Common myeloid progenitor, CD34-positive (primary cell): ENCODE measurements around the gene RNF180.
"Not testable (repeated sequence)": the region's sequence is repeated elsewhere in the genome, so short reads cannot be mapped to it uniquely, and the experiment has no call there.

ENCODE experiments used
- CTCF ChIA-PET: fragments of 350-600 bp; sonication (Branson Sonifier 250); formaldehyde crosslinking; loops from one replicate; lab custom pipeline; 2021; ENCODE audit warnings: antibody characterized with exemption; lab: Charles Lee
- POLR2A ChIA-PET: fragments of 350-600 bp; sonication (Branson Sonifier 250); formaldehyde crosslinking; loops from one replicate; lab custom pipeline; 2021; ENCODE audit warnings: antibody characterized with exemption; lab: Charles Lee
- DNase-seq, 3 donors: peaks; one replicate each; pipeline versions ENCODE4 v3.0.0 to v3.0.0-alpha.2; 2013
- H3K27ac ChIP-seq, 2 experiments: 1 replicate in 1 of 2; 2 replicates in 1 of 2; pipeline ENCODE4 v1.7.0; 2013; ENCODE audit warnings: inconsistent platforms in 2 of 2, low read length in 2 of 2, mild to moderate bottlenecking in 2 of 2, low read depth in 1 of 2, moderate library complexity in 1 of 2; ENCODE audit not compliant: severe bottlenecking in 2 of 2, insufficient read depth in 1 of 2, poor library complexity in 1 of 2
- H3K27me3 ChIP-seq, 5 experiments: replicated peaks in 2 of 5; 1 replicate in 3 of 5; 2 replicates in 2 of 5; pipeline versions ENCODE4 v1.6.1 to v1.7.0; 2013; ENCODE audit warnings: low read length in 4 of 5, mild to moderate bottlenecking in 2 of 5, moderate library complexity in 2 of 5, inconsistent platforms in 1 of 5; ENCODE audit not compliant: insufficient read depth in 5 of 5, control insufficient read depth in 4 of 5
- H3K36me3 ChIP-seq, 4 experiments: 1 replicate in 2 of 4; 2 replicates in 2 of 4; pipeline versions ENCODE4 v1.6.1 to v1.7.0; 2013; ENCODE audit warnings: low read length in 3 of 4, control low read depth in 1 of 4, mild to moderate bottlenecking in 1 of 4; ENCODE audit not compliant: control insufficient read depth in 4 of 4, insufficient read depth in 4 of 4
- H3K4me1 ChIP-seq, 4 experiments: 1 replicate in 3 of 4; 2 replicates in 1 of 4; pipeline versions ENCODE4 v1.6.1 to v1.7.1; 2013; ENCODE audit warnings: low read length in 3 of 4, mild to moderate bottlenecking in 3 of 4, control low read depth in 1 of 4, inconsistent platforms in 1 of 4, moderate library complexity in 1 of 4; ENCODE audit not compliant: control insufficient read depth in 4 of 4, insufficient read depth in 4 of 4; ENCODE audit errors: control extremely low read depth in 1 of 4
- H3K4me3 ChIP-seq, 7 experiments: 1 replicate in 4 of 7; 2 replicates in 3 of 7; pipeline versions ENCODE4 v1.5.1 to v1.7.0; 2013; ENCODE audit warnings: mild to moderate bottlenecking in 7 of 7, low read length in 6 of 7, moderate library complexity in 6 of 7, inconsistent platforms in 2 of 7, low read depth in 2 of 7, control low read depth in 1 of 7; ENCODE audit not compliant: insufficient read depth in 4 of 7, control insufficient read depth in 1 of 7; ENCODE audit errors: extremely low read depth in 1 of 7
- H3K9me3 ChIP-seq, 5 experiments: 1 replicate in 4 of 5; 2 replicates in 1 of 5; pipeline versions ENCODE4 v1.6.1 to v1.7.1; 2013; ENCODE audit warnings: low read length in 4 of 5, mild to moderate bottlenecking in 2 of 5, inconsistent platforms in 1 of 5, low read depth in 1 of 5, moderate library complexity in 1 of 5; ENCODE audit not compliant: control insufficient read depth in 4 of 5, insufficient read depth in 2 of 5; ENCODE audit errors: control extremely low read depth in 1 of 5
- WGBS: methylation state at CpG from one replicate; pipeline ENCODE4 v1.1.5; 2013; ENCODE audit not compliant: insufficient coverage; 5-methylcytosine and 5-hydroxymethylcytosine counted together

The RNF180 gene

DNA sequence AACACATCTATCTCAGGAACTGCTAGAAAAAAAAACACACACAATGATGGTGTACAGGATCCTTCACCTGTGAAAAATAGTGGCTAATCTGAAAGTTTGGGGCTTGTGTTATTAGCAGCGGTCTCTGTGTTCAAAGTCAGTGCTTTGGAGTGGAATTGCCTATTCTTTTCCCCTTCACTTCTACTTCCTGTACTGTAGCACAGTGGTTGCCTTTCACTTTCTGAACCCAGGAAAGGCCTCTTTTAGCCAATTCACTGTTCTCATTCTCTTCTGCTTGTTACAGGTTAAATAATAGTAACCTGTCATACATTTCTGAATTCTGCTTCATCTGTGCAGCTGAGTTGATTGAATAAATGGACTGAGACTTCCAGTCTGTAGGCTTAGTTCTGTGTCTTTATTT lies 178.9 kb downstream of the RNF180 start:
- DNase-seq: no peak
- CTCF ChIA-PET: no interaction called here

DNA sequence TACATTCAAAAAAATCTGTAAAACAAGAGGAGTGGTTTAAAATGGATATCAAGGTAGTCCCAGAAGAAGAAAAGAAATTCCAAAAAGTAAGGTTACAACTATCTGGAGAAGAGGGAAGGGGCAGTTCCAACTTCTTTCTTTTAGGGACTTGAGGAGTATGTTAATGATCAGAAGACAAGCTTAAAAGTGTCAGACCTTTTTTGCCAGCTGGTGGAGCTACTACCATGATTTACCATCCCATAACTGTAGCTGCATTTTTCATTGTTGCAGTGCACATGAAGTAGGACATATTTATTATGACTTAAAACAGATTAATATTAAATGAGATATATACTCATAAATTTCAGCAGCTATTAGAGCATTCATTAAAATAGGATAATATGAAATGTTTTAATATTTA lies 181.7 kb downstream of the RNF180 start:
- DNase-seq: no peak
- CTCF ChIA-PET: no interaction called here
- no peaks in the 10 kb centered on the region for H3K36me3 ChIP-seq
- POLR2A ChIA-PET: no interaction called here
- peaks cover 0 to 6% (median 0%) of the 10 kb centered on the region in 5 experiments for H3K9me3 ChIP-seq
- H3K27ac ChIP-seq: no peak overlapping the region
- H3K4me3 ChIP-seq: no peak overlapping the region
- no peaks in the 10 kb centered on the region for H3K4me1 ChIP-seq
- no peaks in the 10 kb centered on the region for H3K27me3 ChIP-seq

More for the DNA sequence above, 178.9 kb downstream of the RNF180 start:
- no peak overlapping the region for H3K4me3 ChIP-seq
- H3K27ac ChIP-seq: no peak overlapping the region
- no peaks in the 10 kb centered on the region for H3K27me3 ChIP-seq
- WGBS: 100% methylated on average over 1 of the region's 1 CpG
- peaks cover 0 to 7% (median 0%) of the 10 kb centered on the region in 5 experiments for H3K9me3 ChIP-seq
- no peaks in the 10 kb centered on the region for H3K36me3 ChIP-seq
- H3K4me1 ChIP-seq: no peaks in the 10 kb centered on the region
- POLR2A ChIA-PET: no interaction called here

DNA sequence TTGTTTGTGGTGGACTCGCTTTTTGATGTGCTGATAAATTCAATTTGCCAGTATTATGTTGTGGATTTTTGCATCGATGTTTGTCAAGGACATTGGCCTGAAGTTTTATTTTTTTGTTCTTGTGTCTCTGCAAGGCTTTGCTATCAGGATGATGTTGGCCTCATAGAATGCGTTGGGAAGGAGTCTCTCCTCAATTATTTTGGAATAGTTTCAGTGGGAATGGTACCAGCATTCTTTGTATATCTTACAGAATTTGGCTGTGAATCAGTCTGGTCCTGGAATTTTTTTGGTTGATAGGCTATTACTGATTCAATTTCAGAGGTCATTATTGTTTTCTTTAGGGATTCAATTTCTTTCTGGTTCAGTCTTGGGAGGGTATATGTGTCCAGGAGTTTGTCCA lies 198.8 kb downstream of the RNF180 start:
- Histone ChIP-seq H3K27ac (no peak overlapping the region), H3K36me3 (no peaks in the 10 kb centered on the region), H3K4me1 (no peaks in the 10 kb centered on the region), H3K4me3 (no peak overlapping the region), H3K27me3 (no peaks in the 10 kb centered on the region), H3K9me3 (peaks cover 0 to 14% (median 2%) of the 10 kb centered on the region in 5 experiments)
- ChIA-PET CTCF (no interaction called here), POLR2A (no interaction called here)
- DNase-seq: no peak
- 77% methylated on average over 3 of the region's 3 CpGs for WGBS

DNA sequence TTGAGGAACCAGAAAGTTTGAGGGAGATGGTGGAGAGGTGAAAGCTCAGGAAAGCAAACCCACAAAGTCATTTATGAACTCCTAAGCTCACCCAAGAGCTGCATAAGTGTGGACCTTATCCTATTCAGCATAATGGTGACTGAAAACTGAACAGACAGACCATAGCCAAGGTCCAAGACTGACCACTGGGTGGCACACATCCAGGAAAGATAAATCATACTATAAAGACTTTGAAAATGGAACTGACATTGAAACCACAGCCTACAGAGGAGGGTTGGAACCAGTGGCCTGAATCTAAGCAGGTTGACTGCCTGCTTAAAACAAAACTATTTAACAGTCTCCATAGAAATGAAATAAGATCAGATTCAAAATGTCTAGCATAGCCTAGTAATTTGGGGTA lies 219.1 kb downstream of the RNF180 start:
- ChIA-PET POLR2A (no interaction called here), CTCF (no interaction called here)
- H3K36me3 ChIP-seq: no peaks in the 10 kb centered on the region
- no peak overlapping the region for H3K27ac ChIP-seq
- H3K4me3 ChIP-seq: no peak overlapping the region
- DNase-seq: no peak
- no peaks in the 10 kb centered on the region for H3K27me3 ChIP-seq
- H3K4me1 ChIP-seq: no peaks in the 10 kb centered on the region
- H3K9me3 ChIP-seq: peaks cover 0 to 3% (median 0%) of the 10 kb centered on the region in 5 experiments

DNA sequence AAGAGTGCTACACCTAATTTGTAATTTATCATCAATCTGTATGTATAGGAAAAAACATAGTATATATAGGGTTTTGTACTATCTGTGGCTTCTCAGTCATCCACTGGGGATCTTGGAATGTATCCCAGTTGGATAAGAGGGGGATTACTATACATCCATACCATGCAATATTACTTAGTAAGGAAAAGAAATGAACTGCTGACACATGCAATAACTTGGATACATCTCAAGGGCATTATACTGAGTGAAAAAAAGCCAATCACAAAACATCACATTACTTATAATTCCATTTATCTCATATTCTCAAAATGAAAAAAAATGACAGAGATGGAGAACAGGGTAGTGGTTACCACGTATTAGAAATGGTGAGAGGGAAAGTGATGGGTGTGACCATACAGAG lies 231.9 kb downstream of the RNF180 start:
- ChIA-PET POLR2A (no interaction called here), CTCF (no interaction called here)
- Histone ChIP-seq H3K27me3 (no peaks in the 10 kb centered on the region), H3K4me3 (no peak overlapping the region), H3K9me3 (peaks cover 0 to 5% (median 0%) of the 10 kb centered on the region in 5 experiments), H3K36me3 (no peaks in the 10 kb centered on the region), H3K27ac (no peak overlapping the region), H3K4me1 (no peaks in the 10 kb centered on the region)
- DNase-seq: no peak
- no CpG with 5 or more reads among the region's 1 CpG for WGBS

DNA sequence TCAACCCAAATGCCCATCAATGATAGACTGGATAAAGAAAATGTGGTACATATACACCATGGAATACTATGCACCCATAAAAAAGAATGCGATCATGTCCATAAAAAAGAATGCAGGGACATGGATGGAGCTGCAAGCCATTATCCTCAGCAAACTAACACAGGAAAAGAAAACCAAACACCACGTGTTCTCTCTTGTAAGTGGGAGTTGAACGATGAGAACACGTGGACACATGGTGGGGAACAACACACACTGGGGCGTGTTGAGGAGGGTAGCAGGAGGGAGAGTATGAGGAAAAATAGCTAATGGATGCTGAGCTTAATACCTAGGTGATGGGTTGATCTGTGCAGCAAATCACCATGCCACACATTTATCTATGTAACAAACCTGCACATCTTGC lies 233.1 kb downstream of the RNF180 start:
- H3K4me1 ChIP-seq, H3K27ac ChIP-seq, H3K27me3 ChIP-seq, POLR2A ChIA-PET, CTCF ChIA-PET, H3K36me3 ChIP-seq, DNase-seq, H3K4me3 ChIP-seq, H3K9me3 ChIP-seq: not testable (repeated sequence)
- WGBS: no CpG with 5 or more reads among the region's 5 CpGs

DNA sequence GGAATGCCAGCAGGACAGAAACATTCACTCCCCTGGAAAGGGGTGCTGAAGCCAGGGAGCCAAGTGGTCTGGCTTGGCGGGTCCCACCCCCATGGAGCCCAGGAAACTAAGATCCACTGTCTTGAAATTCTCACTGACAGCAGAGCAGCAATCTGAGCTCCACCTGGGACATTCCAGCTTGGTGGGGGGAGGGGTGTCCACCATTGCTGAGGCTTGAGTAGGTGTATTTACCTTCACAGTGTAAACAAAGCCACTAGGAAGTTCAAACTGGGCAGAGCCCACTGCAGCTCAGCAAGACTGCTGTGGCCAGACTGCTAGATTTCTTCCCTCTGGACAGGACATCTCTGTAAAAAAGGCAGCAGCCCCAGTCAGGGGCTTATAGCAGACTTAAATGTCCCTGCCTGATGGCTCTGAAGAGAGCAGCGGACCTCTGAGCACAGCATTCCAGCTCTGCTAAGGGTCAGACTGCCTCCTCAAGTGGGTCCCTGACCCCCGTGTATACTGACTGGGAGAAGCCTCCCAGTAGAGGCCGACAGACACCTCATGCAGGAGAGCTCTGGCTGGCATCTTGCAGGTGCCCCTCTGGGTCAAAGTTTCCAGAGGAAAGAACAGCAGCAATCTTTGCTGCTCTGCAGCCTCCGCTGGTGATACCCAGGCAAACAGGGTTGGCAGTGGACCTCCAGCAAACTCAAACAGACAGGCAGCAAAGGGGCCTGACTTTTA lies 241.6 kb downstream of the RNF180 start:
- H3K4me1 ChIP-seq, H3K27ac ChIP-seq, H3K9me3 ChIP-seq, H3K27me3 ChIP-seq, H3K36me3 ChIP-seq, CTCF ChIA-PET, H3K4me3 ChIP-seq, POLR2A ChIA-PET, DNase-seq: not testable (repeated sequence)
- 92% methylated on average over 3 of the region's 5 CpGs for WGBS
